Osteocyte (in vitro differentiated cells): Measurements from ENCODE around the gene ALG12. TPM values are rescaled to one million over a fixed set of nuclear protein-coding genes. Genes with fewer than 3 reads are reported as not detected.

Source experiments
- DNase-seq: peaks from one replicate; pipeline ENCODE4 v3.0.0; 2021; ENCODE audit warnings: mixed read lengths; ENCODE audit not compliant: unreplicated experiment; ENCODE audit errors: extremely low spot score
- H3K27ac Mint-ChIP-seq: one replicate; pipeline ENCODE4 v1.8.0; 2021; ENCODE audit warnings: mild to moderate bottlenecking, mixed read lengths; ENCODE audit not compliant: unreplicated experiment
- H3K27me3 Mint-ChIP-seq: one replicate; pipeline ENCODE4 v1.8.0; 2021; ENCODE audit warnings: mixed read lengths; ENCODE audit not compliant: unreplicated experiment
- H3K36me3 Mint-ChIP-seq: one replicate; pipeline ENCODE4 v1.8.0; 2021; ENCODE audit warnings: mixed read lengths; ENCODE audit not compliant: unreplicated experiment
- H3K4me1 Mint-ChIP-seq: one replicate; pipeline ENCODE4 v1.8.0; 2021; ENCODE audit warnings: mixed read lengths; ENCODE audit not compliant: unreplicated experiment
- H3K4me3 Mint-ChIP-seq: one replicate; pipeline ENCODE4 v1.8.0; 2021; ENCODE audit warnings: mild to moderate bottlenecking, moderate library complexity, mixed read lengths; ENCODE audit not compliant: unreplicated experiment
- H3K9me3 Mint-ChIP-seq: one replicate; pipeline ENCODE4 v1.8.0; 2021; ENCODE audit warnings: mixed read lengths; ENCODE audit not compliant: unreplicated experiment
- CTCF ChIP-seq: fragments of 200-600 bp; sonication (generic); IDR thresholded peaks from 2 replicates; pipeline ENCODE4 v1.5.0; 2021; ENCODE audit warnings: antibody characterized with exemption, mild to moderate bottlenecking, moderate library complexity
- total RNA-seq: library from RNA; stranded (reverse); gene quantifications from 2 replicates; pipeline ENCODE4 v1.2.1, GENCODE V29; 2021

Gene ALG12
- total RNA-seq, 1 donor from 2014 or later: 27.1 TPM

- no peaks in the 10 kb centered on the region for H3K27me3 Mint-ChIP-seq
- H3K27ac Mint-ChIP-seq: no peak overlapping the region
- H3K4me3 Mint-ChIP-seq: no peak overlapping the region
- TF ChIP-seq CTCF: no peak
- no peaks in the 10 kb centered on the region for H3K4me1 Mint-ChIP-seq
- peaks cover 26% of the 10 kb centered on the region for H3K36me3 Mint-ChIP-seq
- no peaks in the 10 kb centered on the region for H3K9me3 Mint-ChIP-seq
- DNase-seq: no peak
Observed at GRCh38 chr22:49904040-49904369, 14.2 kb downstream of the ALG12 start.

GRCh38 chr22:49903322-49904039, 14.8 kb downstream of the ALG12 start:
- H3K36me3 Mint-ChIP-seq: peaks cover 28% of the 10 kb centered on the region

GRCh38 chr22:49901457-49901856, 16.8 kb downstream of the ALG12 start:
- Mint-ChIP-seq H3K4me1 (no peaks in the 10 kb centered on the region), H3K27me3 (no peaks in the 10 kb centered on the region), H3K27ac (no peak overlapping the region), H3K9me3 (no peaks in the 10 kb centered on the region), H3K4me3 (no peak overlapping the region), H3K36me3 (peaks cover 27% of the 10 kb centered on the region)
- no peak for TF ChIP-seq CTCF
- DNase-seq: no peak

More at GRCh38 chr22:49903322-49904039, 14.8 kb downstream of the ALG12 start:
- no peak overlapping the region for H3K4me3 Mint-ChIP-seq
- no peaks in the 10 kb centered on the region for H3K9me3 Mint-ChIP-seq
- H3K4me1 Mint-ChIP-seq: no peaks in the 10 kb centered on the region
- TF ChIP-seq CTCF: no peak
- H3K27ac Mint-ChIP-seq: no peak overlapping the region
- no peak for DNase-seq
- H3K27me3 Mint-ChIP-seq: no peaks in the 10 kb centered on the region

GRCh38 chr22:49900441-49901230, 17.6 kb downstream of the ALG12 start:
- Mint-ChIP-seq H3K27me3 (no peaks in the 10 kb centered on the region), H3K27ac (no peak overlapping the region), H3K4me1 (no peaks in the 10 kb centered on the region), H3K36me3 (peaks cover 27% of the 10 kb centered on the region), H3K9me3 (no peaks in the 10 kb centered on the region), H3K4me3 (no peak overlapping the region)
- no peak for DNase-seq
- TF ChIP-seq CTCF: no peak

GRCh38 chr22:49899530-49899929, 18.7 kb downstream of the ALG12 start:
- no peak overlapping the region for H3K4me3 Mint-ChIP-seq
- no peaks in the 10 kb centered on the region for H3K27me3 Mint-ChIP-seq
- H3K9me3 Mint-ChIP-seq: peaks cover 2% of the 10 kb centered on the region
- TF ChIP-seq CTCF: no peak
- H3K4me1 Mint-ChIP-seq: no peaks in the 10 kb centered on the region
- DNase-seq: no peak
- H3K36me3 Mint-ChIP-seq: peaks cover 24% of the 10 kb centered on the region
- H3K27ac Mint-ChIP-seq: no peak overlapping the region
